HG03520 (cell line): ENCODE results near the gene GZMB.
A peak's percentile ranks its signal among the peaks of the same experiment; 100 is the strongest.
"Not testable (repeated sequence)": the region's sequence is repeated elsewhere in the genome, so short reads cannot be mapped to it uniquely, and the experiment has no call there.

ENCODE experiments used
- ATAC-seq: cut with Tn5 transposase; IDR thresholded peaks from one replicate; pipeline ENCODE4 v1.9.1; 2021; ENCODE audit warnings: mild to moderate bottlenecking, moderate library complexity; ENCODE audit not compliant: unreplicated experiment

The GZMB gene

DNA sequence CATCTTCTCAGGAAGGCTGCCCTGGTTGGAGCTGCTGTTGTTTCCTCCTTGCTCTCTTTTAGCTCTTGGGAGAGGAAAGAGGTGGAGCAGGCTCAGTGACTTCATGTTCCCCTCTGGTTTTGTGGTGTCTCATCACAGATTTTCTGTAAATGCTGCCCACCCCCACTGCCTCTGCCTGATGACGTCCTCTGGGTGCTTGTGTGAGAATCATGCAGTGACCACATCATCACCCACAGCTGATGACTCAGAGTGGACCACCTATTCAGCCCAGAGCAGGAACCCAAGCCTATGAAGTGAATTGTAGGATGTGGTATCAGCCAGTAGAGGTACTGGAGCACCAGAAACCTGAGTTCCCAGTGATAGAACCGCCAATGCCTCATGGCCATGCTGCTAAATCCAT is at the start of gene GZMB:
TSS of gene GZMB (minus strand) at position 33 of the 400 bp plus-strand sequence. CDS start at position 3, 30 bp downstream.
- ATAC-seq: no peak

GRCh38 chr14:24681056-24681455 is 47.1 kb upstream of the GZMB start:
- no peak for ATAC-seq

GRCh38 chr14:24680516-24680915 is 46.5 kb upstream of the GZMB start:
- no peak for ATAC-seq

DNA sequence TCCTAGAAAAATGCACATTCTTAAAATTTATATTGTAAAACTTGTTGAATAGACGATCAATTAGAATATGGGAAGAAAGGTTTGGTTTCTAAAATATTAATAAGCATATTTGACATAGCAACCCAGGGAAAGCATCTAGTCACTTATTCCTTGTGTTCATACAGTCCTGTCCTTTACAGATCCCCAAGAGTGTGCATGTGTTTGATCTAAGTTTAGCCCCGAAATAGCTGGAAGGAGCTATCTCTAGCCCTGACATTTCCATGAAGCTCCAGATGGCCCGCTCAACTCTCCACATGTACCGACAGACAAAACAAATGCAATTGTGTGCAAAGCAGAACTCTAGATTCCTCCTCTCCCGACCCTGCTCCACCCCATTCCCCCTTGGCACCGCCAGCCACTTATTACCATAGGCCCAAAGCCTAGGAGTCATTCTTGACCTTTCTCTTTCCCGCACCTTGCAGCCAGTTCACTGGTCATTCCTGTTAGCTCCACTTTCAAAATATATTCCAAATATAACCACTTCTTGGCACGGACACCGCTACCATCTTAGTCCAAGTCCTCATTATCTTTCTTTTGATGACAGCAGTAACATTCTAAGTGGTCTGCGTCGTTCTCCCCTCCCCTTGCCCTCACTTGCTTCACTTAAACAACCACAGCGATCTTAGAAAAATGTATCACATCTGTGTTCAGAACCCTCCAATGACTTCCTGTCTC is 45.4 kb upstream of the GZMB start:
- ATAC-seq: no peak

DNA sequence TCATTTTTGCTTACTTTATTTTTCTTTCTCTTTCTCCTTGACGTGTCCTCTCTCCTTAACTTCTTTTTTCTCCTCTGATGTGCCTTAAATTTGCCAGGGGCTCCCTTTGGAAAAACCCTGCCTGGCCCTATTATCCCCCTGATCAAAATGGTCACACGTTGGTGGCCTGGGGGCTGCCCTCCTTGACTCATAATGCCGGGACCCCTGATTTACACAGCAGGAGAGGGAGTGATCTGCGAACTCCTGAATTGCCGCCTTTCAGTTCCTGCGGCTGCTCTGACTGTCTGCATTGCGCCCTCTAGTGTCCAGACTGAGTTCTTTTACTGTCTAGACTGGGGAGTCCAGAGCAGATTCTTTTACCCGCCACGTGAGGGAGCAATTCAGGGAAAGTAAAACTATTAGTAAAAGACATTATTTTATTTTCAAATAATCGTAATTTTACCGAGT is 44.8 kb upstream of the GZMB start:
- peak; percentile 69 for ATAC-seq

GRCh38 chr14:24677956-24678355 is 44.0 kb upstream of the GZMB start:
- no peak for ATAC-seq

DNA sequence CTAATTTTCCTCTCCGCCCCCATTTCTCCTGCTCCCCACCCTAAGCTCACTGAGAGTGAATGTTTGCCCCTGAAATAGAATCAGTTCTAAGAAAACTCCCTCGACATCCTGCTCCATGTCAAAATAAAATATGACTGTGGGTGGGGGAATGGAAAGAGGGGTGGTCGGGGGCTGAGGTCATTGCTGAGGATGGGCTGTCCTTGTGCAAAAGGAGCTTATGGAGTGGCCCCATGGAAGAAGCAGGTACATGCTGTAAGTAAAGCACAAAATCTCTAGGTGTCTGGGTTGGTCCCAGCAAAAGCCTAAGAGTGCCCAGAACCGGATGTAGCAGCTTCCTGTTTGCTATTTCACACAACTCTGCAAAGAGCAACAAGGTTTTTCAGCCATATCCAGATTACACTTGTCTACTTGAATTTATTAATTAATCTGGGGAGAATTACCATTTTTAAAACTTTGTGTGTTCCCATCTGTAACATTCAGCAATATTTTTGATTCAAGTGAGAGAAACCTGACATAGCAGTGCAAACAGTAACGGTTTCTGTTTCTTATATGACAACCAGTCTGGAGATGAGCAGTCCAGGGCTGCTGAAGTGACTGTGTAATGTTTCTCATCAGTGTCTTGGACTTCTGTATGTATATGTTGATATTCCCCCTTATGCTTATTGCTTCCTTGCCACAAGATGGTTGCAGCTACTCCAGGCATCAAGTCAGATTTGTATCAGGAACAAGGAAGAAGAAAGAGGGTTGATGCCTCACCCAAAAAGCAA is 40.4 kb upstream of the GZMB start:
- ATAC-seq: peak; percentile 56

DNA sequence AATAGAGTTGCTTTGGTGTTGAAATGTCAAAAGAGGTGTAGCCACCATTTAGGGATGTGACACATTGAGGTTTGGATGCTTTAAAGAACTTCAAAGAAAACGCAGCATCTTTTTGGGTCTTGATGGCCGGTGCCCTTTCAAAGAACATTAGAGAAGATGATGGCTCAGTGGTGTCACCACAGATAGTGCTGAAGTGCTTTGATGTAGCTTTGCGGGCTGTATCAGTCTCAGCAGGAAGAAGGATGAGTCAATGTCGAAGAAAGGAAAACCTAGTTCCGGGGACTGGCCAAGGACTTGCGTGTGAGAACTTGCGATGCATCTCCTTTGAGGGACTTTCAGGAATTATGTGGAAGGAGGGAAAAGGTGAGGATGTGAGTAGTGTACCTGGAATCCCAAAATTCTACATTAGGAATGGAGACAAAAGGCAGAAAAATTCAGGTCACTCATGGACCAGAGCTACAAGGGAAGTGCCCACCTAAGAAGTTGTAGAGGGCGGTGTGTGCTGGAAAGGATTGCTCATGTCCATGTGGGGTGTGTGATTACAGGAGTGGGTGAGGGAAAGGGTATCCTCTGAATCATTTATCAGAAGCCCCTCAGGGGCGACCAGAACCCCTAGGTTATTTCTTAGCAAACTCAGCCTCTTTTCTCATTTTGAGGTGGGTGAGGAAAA is 39.7 kb upstream of the GZMB start:
- ATAC-seq: peak; percentile 43

- ATAC-seq: peak; percentile 42
Observed at GRCh38 chr14:24673059-24673458, 39.1 kb upstream of the GZMB start.

DNA sequence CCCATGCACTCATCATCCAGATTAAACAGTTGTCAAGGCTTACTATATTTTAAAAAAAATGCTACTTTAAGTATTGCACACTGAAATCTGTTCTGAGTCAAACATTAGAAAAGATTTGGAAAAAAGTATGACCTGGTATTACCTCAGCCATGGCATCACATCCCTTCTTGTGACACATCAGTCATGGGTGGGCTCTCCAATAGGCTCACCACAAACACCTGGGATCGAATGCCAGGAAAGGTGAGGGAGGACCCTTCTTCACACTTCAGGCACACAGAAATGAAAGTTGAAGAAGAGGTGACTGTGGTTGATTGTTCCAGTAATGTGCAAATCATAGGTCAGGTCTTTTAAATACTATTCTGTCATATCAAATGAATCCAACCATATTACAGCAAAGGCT is 36.6 kb upstream of the GZMB start:
- ATAC-seq: no peak

- ATAC-seq: no peak
Observed at GRCh38 chr14:24669651-24670050, 35.7 kb upstream of the GZMB start.

- ATAC-seq: peak; percentile 91
Observed at GRCh38 chr14:24665440-24665991, 31.5 kb upstream of the GZMB start.

- no peak for ATAC-seq
Observed at GRCh38 chr14:24664366-24664765, 30.4 kb upstream of the GZMB start.

DNA sequence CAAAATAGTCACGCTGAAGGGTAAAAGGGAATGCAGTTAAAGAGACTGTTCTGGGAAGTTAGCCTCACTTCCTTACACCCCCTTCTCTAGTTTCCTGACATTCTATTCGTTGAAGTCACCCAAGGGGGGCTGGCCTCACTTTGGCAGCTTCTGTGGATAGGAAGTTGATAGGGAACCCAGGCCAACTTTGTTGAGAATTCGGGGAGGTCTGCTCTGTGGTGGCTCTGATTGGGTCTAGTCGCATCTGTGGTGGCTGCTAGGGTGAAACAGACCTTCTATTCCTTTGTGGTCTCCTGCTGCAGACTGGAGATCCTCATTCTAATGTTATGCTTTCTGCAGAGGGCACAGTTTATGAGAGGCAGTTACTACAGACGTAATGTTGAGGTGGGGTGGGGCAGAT is 28.8 kb upstream of the GZMB start:
- ATAC-seq: no peak

GRCh38 chr14:24659916-24660570 is 26.1 kb upstream of the GZMB start:
- ATAC-seq: no peak

DNA sequence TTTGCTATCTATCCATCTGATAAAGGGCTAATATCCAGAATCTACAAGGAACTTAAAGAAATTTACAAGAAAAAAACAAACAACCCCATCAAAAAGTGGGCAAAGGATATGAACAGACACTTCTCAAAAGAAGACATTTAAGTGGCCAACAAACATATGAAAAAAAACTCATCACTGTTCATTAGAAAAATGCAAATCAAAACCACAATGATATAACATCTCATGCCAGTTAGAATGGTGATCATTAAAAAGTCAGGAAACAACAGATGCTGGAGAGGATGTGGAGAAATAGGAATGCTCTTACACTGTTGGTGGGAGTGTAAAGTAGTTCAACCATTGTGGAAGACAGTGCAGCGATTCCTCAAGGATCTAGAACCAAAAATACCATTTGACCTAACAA is 14.4 kb upstream of the GZMB start:
- not testable (repeated sequence) for ATAC-seq

DNA sequence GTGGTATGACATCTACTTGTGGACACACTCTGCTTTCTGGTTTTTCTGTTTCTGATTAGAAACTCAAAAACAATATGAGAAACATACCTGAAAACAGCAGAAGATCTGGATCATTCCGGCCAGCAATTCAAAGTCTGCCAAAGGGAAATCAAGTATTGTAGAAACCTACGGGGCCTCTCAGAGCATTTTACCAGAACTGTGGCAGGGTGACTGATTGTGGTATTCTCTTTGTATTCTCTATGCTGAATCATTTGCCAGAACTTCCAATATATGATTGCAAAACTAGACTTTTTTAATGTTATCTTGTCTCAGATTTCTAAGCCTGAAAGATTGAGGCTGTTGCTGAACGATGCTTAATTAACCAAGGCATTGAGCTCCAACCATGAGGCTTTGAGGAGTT is 5.9 kb upstream of the GZMB start:
- no peak for ATAC-seq

DNA sequence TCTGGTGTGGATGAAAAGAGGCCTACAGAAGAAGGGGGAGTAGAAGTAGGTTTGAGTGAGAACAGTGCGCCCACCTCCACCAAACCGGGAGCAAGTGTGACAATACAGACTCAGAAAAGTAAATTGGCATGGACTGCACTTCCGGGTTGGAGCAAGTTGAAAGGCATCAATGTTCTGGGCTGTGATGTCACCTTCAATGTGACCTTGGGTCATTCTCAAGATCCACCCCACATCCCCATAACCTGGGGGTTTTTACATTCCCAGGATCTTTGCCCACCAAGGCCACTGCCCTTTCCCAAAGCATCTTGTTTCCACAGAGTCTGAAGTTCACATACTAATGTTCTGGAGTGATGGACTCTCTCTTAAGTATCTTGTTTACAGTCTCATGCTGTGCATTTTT is 5.3 kb upstream of the GZMB start:
- ATAC-seq: no peak

DNA sequence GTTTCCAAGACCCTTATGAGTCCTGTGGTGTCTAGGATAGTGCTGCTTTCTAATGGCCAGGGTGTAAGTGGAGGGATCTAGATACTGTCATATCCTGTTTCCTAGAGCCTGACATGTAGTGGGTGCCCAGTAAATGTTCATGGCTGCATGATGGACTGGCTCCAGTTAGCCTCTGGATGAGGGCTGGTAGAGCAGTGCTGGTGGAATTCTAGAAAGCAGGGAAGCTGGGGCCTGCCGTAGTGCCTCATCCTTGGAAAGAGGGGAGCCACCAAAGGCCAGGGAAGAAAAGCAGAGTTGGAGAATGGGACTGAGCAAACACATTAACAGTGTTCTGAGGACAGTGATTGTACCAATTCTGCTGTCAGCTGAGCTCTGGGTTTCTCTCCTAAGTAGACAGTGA is 637 bp downstream of the GZMB start:
- no peak for ATAC-seq

- no peak for ATAC-seq
Observed at GRCh38 chr14:24632761-24633160, 1.2 kb downstream of the GZMB start.

- ATAC-seq: no peak
Observed at GRCh38 chr14:24632336-24632735, 1.7 kb downstream of the GZMB start.
